ENCODE results near the gene NFATC2.
"Not testable (repeated sequence)": the region's sequence is repeated elsewhere in the genome, so short reads cannot be mapped to it uniquely, and the experiment has no call there.

Gene NFATC2

DNA sequence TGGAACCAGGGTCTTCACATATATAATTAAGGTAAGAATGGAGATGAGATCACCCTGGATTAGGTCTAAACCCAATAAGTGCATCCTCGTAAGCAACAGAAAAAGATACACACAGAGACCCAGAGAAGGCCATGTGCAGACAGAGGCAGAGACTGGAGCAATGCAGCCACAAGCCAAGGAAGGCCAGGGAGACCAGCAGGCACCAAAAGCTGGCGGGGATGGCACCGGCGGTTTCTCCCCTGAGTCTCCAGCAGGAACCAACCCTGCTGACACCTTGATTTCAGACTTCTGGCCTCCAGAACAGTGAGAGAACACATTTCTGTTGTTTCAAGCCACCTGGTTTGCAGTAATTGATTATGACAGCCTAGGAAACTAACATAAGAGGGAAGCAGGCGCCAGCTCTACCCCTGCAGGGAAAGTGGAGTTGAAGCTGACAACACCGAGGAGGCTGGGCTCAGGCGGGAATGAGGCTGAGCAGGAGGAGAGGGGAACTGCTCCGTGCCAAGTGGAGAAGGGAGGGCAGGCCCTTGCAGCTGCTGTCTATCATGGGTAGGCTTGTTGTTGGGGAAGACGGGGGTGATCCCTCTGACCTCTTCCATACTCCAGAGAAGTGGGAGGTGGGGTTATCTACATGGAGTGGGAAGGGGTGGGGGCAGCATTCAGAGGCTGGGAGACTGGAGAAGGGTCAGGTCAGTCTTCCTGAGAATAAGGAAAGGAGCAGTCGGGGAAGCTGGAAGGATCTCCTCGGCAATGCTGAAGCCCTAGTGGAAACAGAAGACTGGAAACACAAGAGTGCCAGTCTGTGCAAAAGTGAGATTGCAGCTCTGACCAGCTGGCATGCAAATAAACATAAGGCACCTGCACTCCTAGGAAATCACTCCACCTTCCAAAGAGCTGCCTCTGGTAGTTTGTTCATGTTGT, 72.7 kb downstream of the NFATC2 start:
- DNase-seq, result peak; percentile 85

DNA sequence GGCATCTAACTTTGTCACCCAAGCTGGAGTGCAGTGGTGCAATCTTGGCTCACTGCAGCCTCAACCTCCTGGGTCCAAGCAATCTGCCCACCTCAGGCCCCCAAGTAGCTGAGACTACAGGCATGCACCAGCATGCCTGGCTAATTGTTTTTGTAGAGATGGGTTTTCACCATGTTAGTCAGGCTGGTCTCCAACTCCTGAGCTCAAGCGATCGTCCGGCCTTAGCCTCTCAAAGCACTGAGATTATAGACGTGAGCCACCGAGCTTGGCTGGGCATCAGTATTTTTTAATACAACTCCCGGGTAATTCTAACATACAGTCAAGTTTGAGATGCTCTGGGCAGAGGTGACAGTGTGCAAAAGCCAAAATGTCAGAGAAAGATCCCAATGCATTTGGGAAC, 73.5 kb downstream of the NFATC2 start:
- no peak for DNase-seq

DNA sequence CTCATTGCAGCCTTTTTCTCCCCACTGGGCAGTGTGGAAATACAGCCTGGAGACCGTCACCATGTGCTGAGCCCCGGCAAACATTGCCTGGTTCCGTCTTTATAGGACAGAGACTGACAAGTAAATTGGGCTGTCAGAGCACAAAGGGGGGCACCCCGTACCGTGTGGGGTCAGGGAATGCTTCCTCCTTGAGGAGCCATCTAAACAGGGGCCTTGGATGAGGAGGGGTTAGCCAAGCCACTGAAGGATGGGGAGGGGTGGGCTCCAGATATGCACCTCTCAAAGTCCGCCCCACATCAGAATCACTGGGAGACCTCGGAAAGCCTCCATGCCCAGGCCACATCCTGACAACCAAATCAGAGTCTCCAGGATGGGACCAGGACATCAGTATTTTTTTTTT, 73.9 kb downstream of the NFATC2 start:
- DNase-seq, result no peak

DNA sequence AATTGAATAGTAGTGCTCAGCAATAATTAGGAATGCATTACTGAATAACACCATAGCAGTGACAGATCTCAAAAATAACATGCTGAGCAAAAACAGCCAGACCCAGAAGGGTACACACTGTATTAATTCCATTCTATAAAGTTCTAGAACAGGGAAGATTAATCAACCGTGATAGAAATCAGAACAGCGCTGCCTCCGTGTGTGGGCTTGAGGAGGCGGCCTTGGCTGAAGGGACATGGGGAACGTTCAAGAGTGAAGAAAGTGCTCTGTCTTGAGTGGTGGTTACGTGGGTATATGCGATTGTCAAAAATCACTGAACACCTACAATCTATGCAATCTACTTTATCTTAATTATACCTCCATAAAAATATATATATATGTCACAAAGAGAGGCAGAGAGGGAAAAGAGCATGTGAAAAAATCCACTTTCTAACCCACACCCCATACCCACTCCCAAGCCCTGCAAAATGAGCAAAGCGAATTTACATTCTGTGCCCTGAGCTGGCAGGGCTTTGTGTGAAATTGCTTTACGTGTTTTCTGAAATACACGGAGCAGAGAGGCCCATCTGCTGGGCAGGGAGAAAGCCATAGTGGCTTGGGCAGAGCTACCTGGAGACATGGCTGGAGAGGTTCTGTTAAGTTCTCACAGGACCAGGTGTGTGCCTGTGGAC, 74.4 kb downstream of the NFATC2 start:
- no peak for DNase-seq

DNA sequence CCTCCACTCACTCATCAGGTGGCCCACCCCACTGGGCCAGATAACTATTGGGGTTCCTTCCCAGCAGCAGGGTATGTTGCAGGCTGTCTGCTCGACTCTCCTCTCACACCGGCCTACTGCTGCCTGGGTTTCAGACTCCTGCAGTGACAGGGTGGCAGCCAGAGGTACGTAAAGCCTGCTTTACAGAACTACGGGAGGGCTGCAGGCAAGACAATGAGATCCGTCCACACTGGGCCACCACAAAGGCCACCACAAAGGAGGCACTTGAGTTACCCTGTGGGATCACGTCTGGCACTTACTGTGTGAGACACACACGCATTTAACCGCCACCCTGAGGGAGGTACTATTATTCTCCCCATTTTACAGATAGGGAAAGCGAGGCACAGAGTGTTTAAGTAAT, 78.5 kb downstream of the NFATC2 start:
- no peak for DNase-seq

DNA sequence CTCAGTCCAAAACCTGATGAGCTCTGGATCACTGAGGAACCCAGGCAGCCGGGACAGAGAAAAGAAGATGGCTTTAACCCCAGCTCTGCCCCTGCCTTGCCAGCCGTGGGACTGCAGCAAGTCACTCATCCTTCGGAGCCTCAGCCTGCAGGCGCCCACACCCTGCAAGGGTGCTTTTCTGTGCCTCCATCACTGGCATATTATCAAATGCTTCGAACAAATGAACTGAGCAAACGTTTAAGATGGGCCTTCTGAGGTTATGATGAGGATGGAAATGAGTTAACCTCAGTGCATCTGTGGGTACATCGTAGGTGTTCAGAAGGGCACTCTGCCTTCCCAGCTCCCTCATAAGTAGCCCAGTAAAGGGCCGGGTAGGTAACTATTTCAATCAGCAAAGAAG, 79.0 kb downstream of the NFATC2 start:
- DNase-seq, result no peak

DNA sequence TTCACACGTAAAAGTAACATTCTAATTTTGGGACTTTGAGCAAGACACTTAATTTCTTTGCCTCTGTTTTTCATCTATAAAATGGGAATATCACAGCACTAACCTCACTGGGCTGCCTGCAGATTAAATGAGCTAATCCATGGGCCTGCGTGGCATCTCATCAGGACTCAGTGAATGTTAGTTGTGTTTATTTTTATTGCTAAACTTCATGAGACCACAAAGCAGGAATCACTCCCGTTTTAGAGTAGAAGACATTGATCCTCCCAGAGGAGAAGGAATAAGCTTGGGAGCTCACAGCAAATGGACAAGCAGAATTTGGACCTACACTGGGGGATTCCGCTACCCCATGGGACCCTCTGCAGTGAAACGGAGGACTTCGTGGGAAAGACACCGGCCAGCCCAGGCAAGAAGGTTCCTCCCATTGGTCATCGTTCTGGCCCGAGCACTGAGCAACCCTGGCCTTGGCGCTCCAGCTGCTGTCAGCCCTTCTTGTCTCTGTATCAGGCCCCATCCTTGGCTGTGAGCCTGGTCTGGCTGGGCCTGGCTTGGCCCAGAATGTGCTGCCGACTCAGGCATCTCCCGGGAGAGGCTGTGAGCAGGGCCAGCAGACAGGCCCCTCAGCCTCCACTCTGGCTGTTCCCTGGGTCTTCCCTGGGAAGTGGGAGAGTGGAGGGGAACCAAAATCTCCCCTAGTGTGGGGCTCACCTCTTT, 79.8 kb downstream of the NFATC2 start:
- no peak for DNase-seq

DNA sequence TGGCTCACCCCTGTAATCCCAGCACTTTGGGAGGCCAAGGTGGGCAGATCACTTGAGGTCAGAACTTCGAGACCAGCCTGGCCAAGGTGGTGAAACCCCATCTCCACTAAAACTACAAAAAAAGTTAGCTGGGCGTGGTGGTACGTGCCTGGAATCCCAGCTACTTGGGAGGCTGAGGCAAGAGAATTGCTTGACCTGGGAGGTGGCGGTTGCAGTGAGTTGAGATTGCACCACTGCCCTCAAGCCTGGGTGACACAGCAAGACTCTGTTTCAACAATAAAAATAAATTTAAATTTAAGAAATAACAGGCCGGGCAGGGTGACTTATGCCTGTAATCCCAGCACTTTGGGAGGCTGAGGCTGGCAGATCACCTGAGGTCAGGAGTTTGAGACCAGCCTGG, 80.7 kb downstream of the NFATC2 start:
- DNase-seq, result not testable (repeated sequence)

DNA sequence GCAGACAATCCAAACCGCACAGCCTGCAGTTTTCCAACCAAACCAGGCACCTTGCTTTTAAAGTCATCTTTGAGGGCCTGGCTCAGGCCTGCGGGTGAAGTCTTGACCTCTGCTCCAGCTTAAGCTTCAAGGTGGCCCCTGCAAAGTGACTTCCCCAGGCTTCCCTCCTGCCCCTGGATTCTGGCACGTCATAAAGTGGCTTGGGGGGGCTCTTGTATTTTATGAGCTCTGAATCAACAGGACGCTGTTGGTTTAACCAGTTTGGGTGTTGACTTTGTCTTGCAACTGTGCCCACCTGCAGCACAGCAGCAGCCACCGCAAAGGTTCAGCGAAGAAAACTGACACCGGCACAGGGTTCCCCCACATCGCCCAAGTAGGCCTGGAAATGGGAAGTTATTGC, 81.2 kb downstream of the NFATC2 start:
- DNase-seq, result no peak

DNA sequence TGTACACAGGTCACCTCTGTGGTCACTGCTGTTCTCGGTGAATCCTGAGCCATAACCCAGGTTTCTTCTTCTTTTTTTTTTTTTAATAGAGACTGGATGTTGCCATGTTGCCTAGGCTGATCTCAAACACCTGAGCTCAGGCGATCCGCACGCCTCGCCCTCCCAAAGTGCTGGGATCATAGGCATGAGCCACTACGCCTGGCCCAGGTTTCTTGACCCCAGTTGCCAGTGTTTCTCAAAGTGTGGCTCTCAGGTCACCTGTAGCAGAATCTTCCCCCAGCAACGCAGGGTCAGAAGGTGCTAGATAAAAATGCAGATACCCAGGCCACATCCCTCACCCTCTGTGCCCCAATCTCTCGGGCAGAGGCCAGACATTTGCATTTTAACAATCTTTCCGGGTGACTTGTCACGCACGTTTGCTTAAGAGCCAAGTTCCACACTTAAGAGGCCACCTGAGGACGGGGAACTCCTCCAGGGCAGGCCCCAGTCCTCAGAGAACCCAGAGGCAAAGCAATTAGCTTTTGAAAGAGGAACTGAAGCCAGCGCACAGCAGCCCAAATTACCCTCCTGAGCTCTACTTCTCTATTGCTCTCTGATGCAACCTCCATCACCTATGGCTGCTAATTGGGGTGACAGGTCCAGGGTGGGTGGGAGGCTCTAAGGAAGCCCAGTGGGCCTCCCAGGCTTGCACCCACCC, 81.8 kb downstream of the NFATC2 start:
- DNase-seq, result no peak

DNA sequence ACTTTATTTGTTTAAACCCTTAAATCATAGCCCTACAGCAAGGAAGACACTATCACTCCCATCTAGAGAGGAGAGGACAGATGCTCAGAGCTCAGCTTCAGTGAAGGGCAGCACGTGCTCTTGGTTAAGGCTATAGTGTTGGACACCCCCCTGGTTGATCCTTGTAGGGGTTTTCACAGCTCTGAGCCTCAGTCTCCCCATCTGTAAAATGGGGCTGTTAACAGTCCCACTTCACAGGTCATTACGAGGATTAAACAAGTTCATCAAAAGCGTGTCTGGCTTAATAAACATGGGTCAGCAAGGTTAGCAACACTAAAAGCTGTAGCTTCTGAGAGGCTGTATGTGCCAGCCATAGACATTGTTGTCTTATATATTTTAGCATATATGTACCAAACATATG, 82.4 kb downstream of the NFATC2 start:
- no peak for DNase-seq

DNA sequence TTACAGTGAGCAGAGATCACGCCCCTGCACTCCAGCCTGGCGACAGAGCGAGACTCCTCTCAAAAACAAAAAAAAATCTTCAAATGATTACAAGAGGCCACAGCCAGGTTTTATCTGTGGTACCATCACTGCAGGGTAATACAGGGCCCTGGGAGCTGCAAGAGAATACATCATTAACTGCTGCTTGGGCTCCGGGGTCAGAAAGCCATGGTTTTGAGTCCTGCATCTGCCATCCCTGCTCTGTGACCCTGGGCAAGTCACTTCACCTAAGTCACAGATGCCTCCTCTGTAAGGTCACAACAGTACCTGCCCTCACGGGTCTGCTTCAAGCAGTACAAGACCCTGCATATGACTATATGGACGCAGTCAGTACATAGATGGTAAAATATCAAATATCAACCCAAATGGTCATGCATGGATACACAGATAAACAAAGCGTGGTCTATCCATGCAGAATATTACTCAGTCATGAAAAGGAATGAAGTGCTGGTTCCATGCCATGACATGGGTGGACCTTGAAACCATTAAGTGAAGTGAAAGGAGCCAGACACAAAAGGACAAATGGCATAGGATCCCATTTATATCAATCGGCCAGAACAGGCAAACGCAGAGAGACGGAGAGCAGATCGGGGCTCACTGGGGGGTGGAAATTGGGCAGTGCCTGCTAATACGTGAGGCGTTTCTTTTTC, 83.6 kb downstream of the NFATC2 start:
- DNase-seq, result no peak

DNA sequence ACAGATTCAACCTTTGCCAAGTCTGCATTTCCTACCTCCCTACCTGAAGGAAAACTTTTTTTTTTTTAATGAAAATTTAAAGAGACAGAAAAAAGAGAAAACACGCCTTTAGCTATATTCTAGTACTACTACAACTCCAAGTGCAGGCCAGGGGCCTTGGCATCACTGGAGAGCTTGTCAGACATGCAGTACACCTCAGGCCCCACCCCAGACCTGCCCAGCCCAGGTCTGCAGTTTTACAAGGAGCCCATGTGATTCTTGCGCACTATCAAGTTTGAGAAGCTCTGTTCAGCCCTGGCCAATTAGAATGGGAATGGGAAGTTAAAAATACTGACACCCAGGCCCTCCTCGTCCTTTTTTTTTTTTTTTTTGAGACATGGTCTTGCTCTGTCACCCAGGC, 85.0 kb downstream of the NFATC2 start:
- DNase-seq, result no peak

DNA sequence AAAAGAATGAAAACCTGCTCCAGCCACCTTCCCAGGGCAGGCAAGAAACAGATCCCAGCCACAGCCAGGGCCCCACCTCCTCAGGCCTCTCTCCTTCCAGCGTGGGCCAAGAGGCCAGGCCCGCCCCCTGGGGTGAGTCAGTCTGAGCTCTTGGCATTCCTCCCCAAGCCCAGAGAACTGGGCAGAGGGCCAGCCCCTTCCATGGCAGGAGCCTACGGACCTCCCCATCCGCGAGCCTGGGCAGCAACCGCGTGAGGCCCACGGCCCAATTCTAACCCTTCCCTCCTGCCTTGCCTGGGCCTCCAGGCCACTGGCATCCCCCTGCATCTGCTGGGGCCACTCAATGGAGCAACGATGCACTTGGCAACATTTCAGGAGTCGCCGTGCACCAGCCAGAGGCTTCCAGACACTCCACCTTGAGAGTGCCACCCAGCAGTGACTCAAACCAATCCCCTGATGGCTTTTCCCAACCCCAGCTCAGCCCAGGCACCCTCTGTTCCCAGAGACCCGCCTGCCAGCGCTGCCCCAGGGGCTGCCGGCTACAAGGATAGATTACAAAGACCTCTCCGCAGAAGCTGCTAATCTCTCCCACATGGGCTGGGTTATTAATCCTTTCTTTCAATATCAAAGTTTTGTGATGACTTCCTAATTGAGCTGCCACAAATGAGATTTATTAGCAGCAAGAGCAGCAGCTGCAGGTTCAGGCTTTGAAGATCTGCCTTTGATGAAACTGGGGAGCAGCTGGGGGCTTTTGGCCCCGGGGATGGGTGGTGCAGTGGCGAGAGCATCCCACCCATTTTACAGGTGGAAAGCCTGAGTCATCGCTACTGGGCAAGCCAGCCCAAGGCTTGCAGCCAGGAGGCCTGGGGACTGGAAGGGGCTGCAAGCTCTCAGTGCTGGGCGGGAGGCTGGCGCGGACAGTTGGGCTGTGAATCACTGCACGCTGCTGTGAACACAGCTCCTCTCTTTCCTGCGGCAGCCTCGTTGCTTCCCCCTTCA, 85.7 kb downstream of the NFATC2 start:
- DNase-seq, result peak; percentile 54

DNA sequence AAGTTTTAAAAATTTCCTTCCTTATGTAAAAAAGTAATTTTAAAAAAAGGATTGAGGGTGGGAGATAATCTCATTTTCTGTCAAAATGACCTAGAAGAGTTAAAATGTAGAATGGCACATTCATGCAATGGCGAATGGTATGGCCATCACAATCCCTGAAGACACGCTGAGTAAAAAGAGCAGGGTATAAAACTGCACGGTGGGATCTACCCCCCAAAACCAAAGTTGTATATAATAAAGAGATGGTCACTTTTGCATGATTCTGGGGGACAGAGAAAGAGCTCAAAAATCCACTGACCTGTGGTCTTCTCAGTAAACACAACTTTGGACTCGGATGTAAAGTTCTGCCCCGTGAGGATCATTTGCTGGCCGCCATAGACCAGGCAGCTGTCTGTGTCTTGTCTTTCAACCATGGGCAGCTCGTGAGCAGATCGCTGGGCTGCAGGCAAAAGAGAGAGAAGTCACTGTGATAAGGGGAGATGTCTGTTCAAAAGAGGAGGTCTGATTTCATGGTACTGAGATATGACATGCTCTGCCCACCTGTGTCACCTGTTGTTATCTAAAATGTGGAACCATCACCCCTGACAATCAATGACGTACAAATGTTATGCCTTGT, 88.2 kb downstream of the NFATC2 start:
- DNase-seq, result no peak

DNA sequence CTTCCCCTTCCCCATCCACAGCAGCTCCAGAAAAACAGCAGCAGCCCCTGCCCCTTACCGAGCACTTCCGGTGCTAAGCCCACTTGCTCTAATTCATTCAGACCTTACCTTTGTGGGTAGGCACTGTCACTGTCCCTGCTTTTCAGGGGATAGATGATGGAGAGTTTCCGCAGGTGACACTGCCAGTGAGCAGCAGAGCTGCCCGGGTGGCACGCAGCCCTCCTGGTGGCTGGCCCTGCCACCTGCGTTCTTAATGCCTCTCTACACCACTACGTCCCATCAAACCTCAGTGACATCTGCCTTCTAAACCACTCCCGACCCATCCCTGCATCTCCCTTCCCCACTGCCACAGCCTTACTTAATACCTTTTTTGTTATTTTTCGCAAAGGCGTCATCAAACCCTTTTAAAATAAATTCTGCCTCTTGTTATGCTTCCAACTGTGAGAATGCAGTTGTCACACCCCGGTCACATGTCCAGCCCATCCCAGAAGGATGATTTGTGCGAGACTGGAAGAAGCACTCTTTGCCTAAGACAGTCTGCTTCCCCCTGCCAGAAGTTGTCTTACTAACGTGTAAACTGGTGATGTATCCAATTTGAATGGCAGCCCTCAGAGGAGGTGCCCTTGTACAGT, 89.7 kb downstream of the NFATC2 start:
- DNase-seq, result no peak

DNA sequence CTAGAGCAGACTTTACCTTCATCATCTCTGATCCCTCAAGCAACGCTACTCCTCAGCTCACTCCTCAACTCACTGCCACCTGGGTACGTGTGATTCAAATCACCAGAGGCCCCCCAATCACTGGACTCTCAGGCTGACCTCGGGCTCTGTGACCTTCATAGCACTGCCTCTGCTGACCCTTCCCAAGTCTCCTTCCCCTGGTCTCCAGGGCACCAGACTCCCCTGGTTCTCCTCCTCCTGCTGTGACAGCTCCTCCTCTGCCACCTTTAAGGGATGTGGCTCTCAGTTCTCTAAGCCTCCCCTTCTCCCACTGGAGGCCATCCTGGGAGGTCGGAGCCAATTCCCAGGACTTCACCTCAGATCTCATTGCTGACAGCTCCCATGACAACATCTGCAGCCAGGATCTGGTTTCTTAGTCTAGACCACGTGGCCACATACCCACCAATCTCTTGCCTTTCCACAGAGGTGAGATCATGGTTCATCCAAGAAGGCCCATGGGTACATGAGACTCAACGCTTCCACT, 90.4 kb downstream of the NFATC2 start:
- peak; percentile 65 for DNase-seq

DNA sequence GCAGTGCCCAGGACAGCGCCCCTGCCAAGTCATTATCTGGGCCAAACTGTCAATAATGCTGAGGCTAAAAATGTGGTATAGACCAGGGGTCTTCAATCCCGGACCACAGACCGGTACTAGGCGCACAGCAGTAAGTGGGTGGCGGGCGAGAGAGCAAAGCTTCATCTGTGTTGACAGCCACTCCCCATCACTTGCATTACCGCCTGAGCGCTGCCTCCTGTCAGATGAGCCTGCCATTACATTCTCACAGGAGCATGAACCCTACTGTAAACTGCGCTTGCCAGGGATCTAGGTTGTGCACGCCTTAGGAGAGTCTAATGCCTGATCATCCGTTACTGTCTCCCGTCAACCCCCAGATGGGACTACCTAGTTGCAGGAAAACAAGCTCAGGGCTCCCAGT, 91.0 kb downstream of the NFATC2 start:
- no peak for DNase-seq

DNA sequence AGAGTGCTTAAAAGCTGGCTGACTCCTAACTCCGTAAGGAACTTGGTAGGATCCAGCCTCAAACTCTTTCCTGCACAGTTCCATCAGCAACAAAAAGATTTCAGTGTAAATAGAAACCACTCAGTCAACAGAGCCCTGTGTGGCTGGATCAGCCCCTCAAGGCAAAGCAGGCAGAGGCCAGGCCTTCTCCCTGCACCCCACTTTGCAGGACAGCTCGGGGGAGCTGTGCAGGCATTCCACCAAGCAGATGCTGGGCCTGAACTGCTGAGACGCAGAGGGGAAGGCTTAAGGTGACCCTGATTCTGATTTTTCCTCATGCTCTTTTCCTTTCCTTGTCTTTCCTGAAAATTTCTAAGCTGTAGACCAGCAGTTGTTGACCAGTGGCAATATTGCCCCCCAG, 91.5 kb downstream of the NFATC2 start:
- DNase-seq, result no peak

DNA sequence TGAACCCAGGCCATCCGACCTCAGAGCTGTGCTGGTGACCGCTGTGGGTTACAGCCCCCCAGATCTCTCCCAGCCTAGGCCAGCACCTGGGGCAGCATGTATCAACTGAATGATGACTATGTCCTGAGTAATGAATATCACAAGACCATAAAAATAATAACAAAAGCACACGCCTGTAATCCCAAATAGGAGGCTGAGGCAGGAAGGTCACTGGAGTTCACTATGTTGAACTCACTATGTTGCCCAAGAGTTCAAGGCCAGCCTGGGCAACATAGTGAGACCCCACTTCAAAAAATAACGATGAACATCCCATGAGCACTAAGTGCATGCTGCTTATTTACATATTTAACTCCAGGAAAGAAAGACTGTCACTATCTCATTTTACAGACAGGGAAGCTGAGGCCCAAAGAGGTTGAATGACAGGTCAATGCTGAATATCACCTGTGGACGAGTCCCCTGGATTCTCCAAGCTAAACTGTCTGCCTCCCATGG, 92.3 kb downstream of the NFATC2 start:
- no peak for DNase-seq
